Coronary artery (tissue), 2 donors: ENCODE measurements around the gene IL2RG.

Source experiments
- DNase-seq: peaks from one replicate; pipeline ENCODE4 v3.0.0-alpha.2; 2017; ENCODE audit warnings: low spot score
- H3K27ac ChIP-seq, 2 donors: fragments of 200-600 bp; sonication (generic); one replicate each; pipeline ENCODE4 v1.5.1; 2016 to 2019
- H3K4me3 ChIP-seq: fragments of 200-600 bp; sonication (generic); 2 replicates; pipeline ENCODE4 v1.5.1; 2016; ENCODE audit warnings: mild to moderate bottlenecking, moderate library complexity
- TF ChIP-seq, protein P1 (sequence below): fragments of 200-600 bp; sonication (generic); IDR thresholded peaks from one replicate; pipeline ENCODE4 v1.5.1; 2019; ENCODE audit warnings: antibody characterized with exemption

The IL2RG gene

DNA sequence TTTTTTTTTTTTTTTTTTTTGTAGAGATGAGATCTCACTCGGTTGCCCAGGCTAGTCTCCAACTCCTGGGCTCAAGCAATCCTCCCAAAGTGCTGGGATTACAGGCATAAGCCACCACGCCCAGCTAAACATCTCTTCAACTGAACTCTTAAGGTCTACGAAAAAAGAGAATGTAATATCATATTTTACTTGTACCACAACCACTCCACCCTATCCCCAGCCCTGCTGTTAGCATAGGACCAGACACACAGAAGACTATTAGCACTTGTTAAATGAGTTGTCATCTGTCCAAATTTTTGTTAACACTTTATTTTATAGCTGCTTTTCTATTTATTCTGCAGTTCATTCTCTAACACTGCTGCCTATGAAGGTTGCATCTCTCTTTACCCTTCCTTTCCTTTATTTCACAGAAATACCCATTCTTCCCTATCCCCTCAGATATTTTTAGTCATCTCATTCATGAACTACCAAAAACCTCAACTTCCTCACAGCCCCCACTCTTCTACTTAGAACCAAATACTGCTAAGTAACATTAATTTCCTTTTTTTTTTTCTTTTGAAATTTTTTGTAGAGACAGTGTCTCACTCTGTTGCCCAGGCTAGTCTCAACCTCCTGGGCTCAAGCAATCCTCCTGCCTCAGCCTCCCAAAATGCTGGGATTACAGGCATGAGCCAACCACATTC lies 53.4 kb downstream of the IL2RG start:
- no peak overlapping the region for H3K27ac ChIP-seq
- H3K4me3 ChIP-seq = no peak overlapping the region
- TF ChIP-seq, protein P1, sequence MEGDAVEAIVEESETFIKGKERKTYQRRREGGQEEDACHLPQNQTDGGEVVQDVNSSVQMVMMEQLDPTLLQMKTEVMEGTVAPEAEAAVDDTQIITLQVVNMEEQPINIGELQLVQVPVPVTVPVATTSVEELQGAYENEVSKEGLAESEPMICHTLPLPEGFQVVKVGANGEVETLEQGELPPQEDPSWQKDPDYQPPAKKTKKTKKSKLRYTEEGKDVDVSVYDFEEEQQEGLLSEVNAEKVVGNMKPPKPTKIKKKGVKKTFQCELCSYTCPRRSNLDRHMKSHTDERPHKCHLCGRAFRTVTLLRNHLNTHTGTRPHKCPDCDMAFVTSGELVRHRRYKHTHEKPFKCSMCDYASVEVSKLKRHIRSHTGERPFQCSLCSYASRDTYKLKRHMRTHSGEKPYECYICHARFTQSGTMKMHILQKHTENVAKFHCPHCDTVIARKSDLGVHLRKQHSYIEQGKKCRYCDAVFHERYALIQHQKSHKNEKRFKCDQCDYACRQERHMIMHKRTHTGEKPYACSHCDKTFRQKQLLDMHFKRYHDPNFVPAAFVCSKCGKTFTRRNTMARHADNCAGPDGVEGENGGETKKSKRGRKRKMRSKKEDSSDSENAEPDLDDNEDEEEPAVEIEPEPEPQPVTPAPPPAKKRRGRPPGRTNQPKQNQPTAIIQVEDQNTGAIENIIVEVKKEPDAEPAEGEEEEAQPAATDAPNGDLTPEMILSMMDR = no peak
- no peak for DNase-seq
